Amniotic epithelial cell (primary cell): Measurements from ENCODE around the gene HS3ST6.
A peak's percentile ranks its signal among the peaks of the same experiment; 100 is the strongest.
"Not testable (repeated sequence)": the region's sequence is repeated elsewhere in the genome, so short reads cannot be mapped to it uniquely, and the experiment has no call there.

Experiments
- DNase-seq: peaks from one replicate; pipeline ENCODE4 v3.0.0-alpha.2; 2010; ENCODE audit warnings: low read depth

HS3ST6 gene

DNA sequence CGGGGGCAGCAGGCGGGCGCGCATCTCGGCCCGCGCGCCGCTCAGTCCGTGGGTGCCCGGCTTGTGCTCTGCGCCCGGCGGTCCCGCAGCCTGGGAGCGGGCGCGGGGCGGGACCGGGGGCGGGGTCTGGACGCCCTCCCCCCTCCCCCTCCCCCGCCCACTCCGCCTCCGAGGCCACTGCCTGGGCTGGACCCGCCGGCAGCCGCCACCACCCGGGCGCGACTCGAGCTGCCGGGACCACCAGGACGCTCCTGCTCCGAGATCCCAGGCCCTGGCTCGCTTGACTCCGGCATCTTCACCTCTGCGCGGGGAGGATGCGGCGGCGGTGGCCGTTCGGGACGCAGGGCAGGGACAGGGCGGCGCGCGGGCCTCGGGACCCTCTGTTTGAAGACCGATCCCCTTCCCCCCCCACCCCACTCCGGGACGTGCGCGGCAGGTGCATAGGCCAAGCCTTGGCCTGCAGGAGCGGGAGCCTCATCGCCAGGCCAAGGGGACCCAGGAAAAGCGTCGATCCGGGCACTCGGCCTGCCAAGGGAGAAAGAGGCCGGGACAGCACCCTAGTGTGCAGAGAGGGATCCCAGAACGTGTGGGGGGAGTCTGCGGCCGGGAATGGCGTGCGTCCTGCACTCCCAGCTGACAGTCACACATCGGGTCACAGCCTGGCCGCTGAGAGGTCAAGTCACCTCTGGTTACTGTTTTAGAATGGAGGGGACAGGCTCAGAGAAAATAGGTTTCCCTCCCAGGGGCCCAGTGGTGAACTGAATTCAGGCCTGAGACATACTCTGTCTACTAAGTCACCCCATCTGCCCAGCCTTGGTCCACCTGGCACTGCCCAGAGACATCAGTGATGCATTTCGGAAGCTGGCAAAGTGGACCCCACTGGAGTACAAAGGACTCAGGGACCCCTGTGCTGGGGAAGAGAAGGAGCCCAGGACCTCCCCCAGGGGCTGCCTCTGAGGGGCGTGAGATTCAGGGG lies at the start of gene HS3ST6:
TSS of gene HS3ST6 (minus strand) at position 65 of the 976 bp plus-strand sequence. CDS start 92 bp downstream, outside the sequence.
- no peak for DNase-seq

GRCh38 chr16:1966460-1966859 lies 48.2 kb upstream of the HS3ST6 start, which contains the start of gene RNF151:
TSS of gene RNF151 (plus strand) at chr16:1966856. CDS start at chr16:1966882, 26 bp downstream.
- no peak for DNase-seq

- DNase-seq: no peak
Observed at GRCh38 chr16:1965396-1966001, 47.3 kb upstream of the HS3ST6 start.

DNA sequence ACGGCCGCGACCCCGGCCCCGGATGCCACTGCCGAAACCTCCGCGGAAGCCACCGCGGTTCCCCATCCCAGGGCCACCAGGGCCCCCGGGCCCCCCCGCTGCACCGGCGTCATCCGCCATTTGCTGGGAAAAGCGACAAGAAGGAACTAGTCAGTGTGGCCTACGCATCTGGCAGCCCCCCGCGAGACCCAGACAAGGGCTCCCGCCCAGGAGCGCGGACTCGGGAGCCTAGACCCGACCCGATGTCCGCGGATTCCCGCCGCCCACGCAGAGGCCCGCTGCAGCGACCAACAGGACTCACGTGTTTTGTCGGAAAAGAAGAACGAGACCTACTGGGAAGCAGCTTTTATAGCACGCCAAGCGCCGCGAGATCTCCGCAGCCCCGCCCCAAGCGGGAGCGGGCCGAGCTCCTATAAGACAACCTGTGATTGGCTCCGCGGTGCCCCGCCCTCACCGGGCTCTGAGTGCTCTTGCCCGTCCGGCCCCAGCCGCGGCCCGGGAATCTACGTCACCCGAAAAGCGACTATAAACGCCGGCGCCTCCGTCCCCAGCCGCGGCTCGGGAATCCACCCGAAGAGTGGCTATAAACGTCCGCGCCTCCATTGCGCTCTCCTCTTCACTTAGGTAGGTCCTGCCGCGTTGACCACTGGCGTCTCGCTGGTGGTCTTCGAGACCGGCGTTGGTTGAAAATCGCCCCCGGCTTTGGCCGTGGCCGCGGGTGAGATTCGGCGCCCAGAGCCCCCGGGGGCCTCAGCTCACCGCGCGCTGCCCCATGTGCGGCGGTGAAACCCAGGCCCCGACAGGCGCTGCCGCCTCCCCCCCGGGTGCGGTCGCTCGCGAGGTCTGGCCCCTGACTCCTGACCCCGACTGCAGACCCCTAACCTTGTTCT lies 46.5 kb upstream of the HS3ST6 start, which contains the start of gene RPS2:
TSS of gene RPS2 (minus strand) at position 321 of the 890 bp plus-strand sequence. CDS start at position 120, 201 bp downstream.
- peak; percentile 98 for DNase-seq

GRCh38 chr16:1963806-1964505 lies 45.7 kb upstream of the HS3ST6 start:
- peak; percentile 35 for DNase-seq

DNA sequence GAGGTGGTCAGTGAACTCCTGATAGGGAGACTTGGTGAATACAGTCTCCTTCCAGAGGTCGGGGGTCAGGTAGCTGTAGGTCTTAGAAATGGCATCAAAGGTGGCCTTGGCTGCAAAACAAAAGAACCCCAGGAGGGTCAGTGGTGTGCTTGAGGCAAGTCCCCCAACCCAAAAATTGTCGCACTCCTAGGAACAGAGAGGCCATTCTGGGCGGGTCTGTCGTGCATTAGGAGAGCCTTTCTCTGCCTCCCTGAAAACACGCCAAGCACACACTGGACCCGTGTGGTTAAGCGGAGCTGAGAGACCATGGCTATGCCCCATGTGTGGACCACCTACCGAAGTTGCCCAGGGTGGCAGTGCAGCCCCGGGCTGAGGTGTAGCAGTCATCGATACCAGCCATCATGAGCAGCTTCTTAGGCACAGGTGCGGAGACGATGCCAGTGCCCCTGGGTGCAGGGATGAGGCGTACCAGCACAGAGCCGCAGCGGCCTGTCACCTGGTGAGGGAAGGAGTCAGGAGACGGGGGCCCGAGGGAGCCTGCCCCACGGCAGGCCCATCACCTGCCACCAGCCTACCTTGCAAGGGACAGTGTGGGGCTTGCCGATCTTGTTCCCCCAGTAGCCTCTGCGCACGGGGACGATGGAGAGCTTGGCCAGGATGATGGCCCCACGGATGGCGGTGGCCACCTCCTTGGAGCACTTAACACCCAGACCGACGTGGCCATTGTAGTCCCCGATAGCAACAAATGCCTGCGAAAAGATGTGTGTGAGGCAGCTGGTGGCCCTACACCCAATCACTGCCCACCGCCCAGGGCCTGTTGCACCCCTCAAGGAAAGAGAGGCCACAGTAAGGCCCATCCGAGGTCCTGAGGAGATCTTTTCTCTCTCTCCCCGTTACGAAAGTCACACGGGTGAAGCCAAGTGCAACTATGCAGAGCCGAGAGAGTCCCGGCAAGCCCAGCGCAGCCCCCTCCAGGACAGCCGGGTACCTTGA lies 44.2 kb upstream of the HS3ST6 start:
- DNase-seq: not testable (repeated sequence)

GRCh38 chr16:1961651-1962067 lies 43.4 kb upstream of the HS3ST6 start:
- no peak for DNase-seq

GRCh38 chr16:1960665-1961630 lies 42.7 kb upstream of the HS3ST6 start:
- peak; percentile 43 for DNase-seq

DNA sequence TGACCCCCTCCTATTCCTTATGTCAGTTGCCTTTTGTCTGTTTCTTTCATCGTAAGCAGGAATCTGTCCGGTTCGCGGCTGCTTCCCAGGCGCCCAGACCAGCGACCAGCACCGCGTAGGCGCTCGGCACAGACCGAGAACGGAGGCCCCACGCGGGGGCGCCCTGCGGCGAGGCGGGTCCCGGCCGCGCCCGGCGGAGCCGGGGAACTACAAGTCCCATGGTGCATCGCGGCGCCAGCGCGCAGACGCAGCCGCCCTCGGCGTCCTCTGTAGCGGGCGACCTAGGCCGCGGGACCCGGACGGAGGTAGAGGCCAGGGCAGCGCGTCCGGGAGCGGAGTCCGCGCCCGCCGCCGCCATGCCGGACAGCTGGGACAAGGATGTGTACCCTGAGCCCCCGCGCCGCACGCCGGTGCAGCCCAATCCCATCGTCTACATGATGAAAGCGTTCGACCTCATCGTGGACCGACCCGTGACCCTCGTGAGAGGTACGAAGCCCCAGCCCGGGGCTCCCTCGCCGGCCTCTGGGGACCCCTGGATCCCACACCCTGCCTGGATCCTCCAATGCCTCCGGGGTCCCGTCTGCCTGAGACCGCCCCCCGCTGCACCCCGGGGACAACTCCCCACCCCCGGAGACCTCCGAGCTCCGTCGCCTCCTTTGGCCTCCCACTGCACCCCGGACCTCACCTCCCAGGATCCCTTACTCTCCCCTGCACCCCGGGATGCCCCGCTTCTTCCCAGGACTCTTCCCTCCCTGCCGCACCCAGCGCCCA lies 41.2 kb upstream of the HS3ST6 start, which contains the start of gene NDUFB10:
TSS of gene NDUFB10 (plus strand) at position 270 of the 771 bp plus-strand sequence. CDS start at position 357, 87 bp downstream.
- DNase-seq: peak; percentile 86

DNA sequence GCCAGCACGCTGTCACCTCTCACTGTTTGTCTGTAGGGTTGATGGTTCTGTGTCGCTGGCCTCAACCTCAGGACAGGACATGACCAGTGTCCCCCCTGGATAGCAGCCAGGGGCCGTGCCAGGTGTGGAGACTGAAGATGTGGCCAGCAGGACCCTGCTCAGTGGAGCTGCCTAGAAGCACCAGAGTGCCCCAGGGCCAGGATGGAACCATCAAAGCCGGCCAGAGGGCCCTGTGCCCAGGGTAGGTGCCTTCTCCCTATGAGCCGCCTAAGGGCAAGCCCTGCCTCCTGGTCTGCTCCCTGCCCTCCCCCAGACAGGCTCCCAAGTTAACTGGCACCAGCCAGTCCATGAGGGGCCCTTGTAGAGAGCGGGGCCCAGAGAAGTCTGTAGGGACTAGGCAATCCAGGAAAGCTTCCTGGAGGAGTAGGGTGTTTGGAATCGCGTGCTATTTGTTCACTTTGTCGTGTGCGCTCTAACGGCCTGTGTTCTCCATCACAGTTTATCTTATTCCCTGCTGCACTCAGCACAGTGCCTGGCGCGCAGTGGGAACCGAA lies 40.6 kb upstream of the HS3ST6 start:
- no peak for DNase-seq

GRCh38 chr16:1958143-1958491 lies 39.9 kb upstream of the HS3ST6 start:
- DNase-seq: not testable (repeated sequence)

GRCh38 chr16:1957434-1958142 lies 39.4 kb upstream of the HS3ST6 start:
- DNase-seq: not testable (repeated sequence)

GRCh38 chr16:1953734-1954133 lies 35.5 kb upstream of the HS3ST6 start:
- no peak for DNase-seq

DNA sequence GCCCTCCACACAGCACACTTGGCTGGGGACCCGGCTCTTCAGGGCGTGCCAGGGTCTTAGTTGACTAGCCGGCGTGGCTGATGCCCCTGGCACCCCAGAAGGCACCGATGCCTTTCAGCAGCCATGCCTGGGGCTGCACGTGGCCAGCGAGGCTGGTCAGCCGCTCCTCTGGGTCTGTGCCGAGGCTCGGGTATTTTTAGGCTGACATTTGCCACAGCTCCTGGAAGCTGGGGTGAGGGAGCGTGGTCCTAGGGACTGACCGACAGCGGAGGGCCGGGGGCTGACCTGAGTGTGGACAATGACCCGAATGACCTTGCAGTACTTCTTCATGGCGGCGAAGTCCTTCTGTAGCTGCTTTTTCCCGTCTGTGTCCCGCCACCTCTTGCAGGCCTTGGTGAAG lies 32.3 kb upstream of the HS3ST6 start:
- DNase-seq: no peak

DNA sequence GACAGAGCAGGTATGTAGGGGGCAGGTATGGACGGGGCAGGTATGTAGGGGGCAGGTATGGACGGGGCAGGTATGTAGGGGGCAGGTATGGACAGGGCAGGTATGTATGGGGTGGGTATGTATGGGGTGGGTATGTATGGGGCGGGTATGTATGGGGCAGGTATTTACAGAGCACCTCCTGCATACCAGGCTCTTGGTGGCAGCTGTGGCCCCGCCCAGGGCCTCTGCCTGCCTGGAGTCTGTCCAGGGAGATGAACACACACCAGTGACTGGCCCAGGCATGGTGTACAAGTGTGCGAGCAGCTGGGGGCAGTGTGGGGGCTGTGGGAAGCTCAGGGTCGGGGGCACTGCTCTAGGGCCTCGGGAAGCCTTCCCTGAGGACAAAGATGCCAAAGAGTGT lies 31.8 kb upstream of the HS3ST6 start:
- no peak for DNase-seq

- no peak for DNase-seq
Observed at GRCh38 chr16:1949507-1949906, 31.3 kb upstream of the HS3ST6 start.

DNA sequence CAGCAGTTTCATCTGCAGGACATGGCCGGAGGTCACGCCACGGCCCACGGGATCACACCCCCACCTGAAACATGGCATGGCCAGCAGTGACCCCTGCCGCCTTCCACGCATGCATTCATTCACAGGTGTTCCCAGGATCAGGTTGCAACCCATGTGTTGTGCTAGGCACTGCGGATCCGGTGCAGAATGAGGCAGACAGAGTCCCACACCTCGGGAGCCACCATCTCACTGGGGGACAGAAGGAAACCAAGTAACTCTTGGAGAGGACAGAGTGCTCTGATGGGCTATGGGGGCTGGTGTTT lies 29.1 kb upstream of the HS3ST6 start:
- DNase-seq: no peak
